Measurements from ENCODE around the gene KCNH1. TPM values are rescaled to one million over a fixed set of nuclear protein-coding genes. Genes with fewer than 3 reads are reported as not detected.

Gene KCNH1
- total RNA-seq, 1 experiment from 2014 or later: not detected

DNA sequence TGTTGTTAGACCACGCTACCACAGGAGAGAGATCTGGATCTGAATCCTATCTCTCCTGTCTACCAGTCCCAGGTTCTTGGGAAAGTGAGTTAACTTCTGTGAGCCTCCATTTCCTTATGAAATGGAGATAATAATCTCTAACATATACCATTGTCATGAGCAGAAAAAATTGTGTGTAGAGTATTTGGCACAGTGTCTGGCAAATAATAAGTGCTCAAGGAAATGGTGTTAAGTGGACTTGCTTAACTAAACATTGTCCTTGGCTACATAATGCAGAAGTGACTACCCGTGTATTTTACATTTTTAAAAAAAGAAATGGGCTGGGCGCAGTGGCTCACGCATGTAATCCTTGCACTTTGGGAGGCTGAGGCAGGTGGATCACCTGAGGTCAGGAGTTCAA, 217.4 kb downstream of the KCNH1 start:
- BruUV-seq (replicated peaks): no TSS peak
- H3K4me3 ChIP-seq (ENCODE audit: low read depth, low read length, poor library complexity, severe bottlenecking): no peak overlapping the region
- TF ChIP-seq, protein P1, sequence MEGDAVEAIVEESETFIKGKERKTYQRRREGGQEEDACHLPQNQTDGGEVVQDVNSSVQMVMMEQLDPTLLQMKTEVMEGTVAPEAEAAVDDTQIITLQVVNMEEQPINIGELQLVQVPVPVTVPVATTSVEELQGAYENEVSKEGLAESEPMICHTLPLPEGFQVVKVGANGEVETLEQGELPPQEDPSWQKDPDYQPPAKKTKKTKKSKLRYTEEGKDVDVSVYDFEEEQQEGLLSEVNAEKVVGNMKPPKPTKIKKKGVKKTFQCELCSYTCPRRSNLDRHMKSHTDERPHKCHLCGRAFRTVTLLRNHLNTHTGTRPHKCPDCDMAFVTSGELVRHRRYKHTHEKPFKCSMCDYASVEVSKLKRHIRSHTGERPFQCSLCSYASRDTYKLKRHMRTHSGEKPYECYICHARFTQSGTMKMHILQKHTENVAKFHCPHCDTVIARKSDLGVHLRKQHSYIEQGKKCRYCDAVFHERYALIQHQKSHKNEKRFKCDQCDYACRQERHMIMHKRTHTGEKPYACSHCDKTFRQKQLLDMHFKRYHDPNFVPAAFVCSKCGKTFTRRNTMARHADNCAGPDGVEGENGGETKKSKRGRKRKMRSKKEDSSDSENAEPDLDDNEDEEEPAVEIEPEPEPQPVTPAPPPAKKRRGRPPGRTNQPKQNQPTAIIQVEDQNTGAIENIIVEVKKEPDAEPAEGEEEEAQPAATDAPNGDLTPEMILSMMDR (conservative IDR thresholded peaks at IDR 0.05; ENCODE audit: low read depth, low read length): no peak
- no peak for TF ChIP-seq EZH2 (IDR thresholded peaks at IDR 0.05; ENCODE audit: borderline replicate concordance, low read depth, low read length, poor library complexity, severe bottlenecking)
- ChIA-PET POLR2A (ENCODE audit: low non-redundant PET) (no interaction called here), CTCF (no interaction called here)
- H3K27ac ChIP-seq (ENCODE audit: low read depth, low read length, poor library complexity, severe bottlenecking): no peak overlapping the region
- no peak for DNase-seq (ENCODE audit: low spot score)
- H3K36me3 ChIP-seq (ENCODE audit: insufficient read depth, low read length, poor library complexity, severe bottlenecking): no peaks in the 10 kb centered on the region
- no peaks in the 10 kb centered on the region for H3K9me3 ChIP-seq (ENCODE audit: low read depth, low read length, poor library complexity, severe bottlenecking)
- H3K27me3 ChIP-seq (replicated peaks; ENCODE audit: insufficient read depth, low read depth, low read length, poor library complexity): peaks cover 57% of the 10 kb centered on the region
- intact Hi-C loops (cut with micrococcal nuclease; ENCODE audit: unreplicated experiment): no loop called here
- no peaks in the 10 kb centered on the region for H3K4me1 ChIP-seq (ENCODE audit: insufficient read depth, low read length, poor library complexity, severe bottlenecking)

DNA sequence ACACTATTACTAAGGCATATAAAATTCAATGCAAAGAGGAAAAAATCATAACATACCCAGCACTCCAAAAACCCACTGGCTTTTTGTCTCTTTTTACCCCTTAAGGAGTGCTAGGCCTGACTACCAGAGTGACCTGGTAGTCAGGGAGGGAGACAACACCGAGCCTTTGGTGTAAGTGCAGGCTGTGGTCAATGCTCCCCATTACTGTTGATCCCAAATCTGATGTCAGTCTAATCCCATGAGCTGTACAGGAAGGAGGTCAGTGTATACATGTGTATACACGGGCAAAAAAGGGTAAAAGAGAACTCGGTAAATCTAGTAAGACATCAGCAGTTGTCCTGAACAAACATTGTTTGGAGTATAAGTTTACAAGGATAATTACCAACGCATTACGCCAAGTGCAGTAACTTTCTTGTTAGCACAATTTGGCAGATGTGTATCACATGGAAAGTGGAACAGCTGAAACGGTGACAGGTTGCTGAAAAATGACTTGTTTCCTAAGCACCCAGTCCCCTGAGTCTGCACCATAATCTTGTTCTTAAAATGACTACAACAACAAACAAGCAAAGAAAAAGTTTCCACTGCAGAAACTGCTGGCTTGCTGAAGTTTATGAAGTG, 217.9 kb downstream of the KCNH1 start:
- CTCF ChIA-PET: no interaction called here
- Histone ChIP-seq H3K4me3 (ENCODE audit: low read depth, low read length, poor library complexity, severe bottlenecking) (no peak overlapping the region), H3K27me3 (replicated peaks; ENCODE audit: insufficient read depth, low read depth, low read length, poor library complexity) (peaks cover 62% of the 10 kb centered on the region), H3K36me3 (ENCODE audit: insufficient read depth, low read length, poor library complexity, severe bottlenecking) (no peaks in the 10 kb centered on the region), H3K27ac (ENCODE audit: low read depth, low read length, poor library complexity, severe bottlenecking) (no peak overlapping the region), H3K9me3 (ENCODE audit: low read depth, low read length, poor library complexity, severe bottlenecking) (no peaks in the 10 kb centered on the region), H3K4me1 (ENCODE audit: insufficient read depth, low read length, poor library complexity, severe bottlenecking) (no peaks in the 10 kb centered on the region)
- POLR2A ChIA-PET (ENCODE audit: low non-redundant PET): no interaction called here
- DNase-seq (ENCODE audit: low spot score): no peak
- no peak for TF ChIP-seq EZH2 (IDR thresholded peaks at IDR 0.05; ENCODE audit: borderline replicate concordance, low read depth, low read length, poor library complexity, severe bottlenecking)
- TF ChIP-seq, protein P1 (conservative IDR thresholded peaks at IDR 0.05; ENCODE audit: low read depth, low read length): no peak
- intact Hi-C loops (cut with micrococcal nuclease; ENCODE audit: unreplicated experiment): no loop called here
- BruUV-seq (replicated peaks): no TSS peak

DNA sequence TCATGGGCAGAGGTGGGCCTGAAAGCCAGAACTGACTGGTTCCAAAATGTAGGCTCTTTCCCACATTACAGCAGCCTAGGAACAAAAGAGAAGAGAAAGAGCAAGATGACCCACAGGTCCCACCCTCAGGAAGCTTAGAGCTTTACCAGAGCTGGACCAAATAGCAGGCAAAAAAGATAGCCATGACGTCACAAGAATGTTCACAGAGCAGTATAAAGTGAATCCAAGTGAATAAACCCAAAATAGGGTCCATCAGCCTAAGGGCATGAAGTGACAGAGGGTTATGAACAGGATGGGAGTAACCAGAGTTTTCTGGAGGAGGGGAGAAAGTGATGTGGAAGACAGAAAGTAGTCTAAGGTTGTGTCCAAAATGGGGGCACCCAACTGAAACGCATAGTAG, 221.2 kb downstream of the KCNH1 start:
- BruUV-seq (replicated peaks): no TSS peak
- Histone ChIP-seq H3K9me3 (ENCODE audit: low read depth, low read length, poor library complexity, severe bottlenecking) (no peaks in the 10 kb centered on the region), H3K27ac (ENCODE audit: low read depth, low read length, poor library complexity, severe bottlenecking) (no peak overlapping the region), H3K4me1 (ENCODE audit: insufficient read depth, low read length, poor library complexity, severe bottlenecking) (no peaks in the 10 kb centered on the region), H3K4me3 (ENCODE audit: low read depth, low read length, poor library complexity, severe bottlenecking) (no peak overlapping the region), H3K27me3 (replicated peaks; ENCODE audit: insufficient read depth, low read depth, low read length, poor library complexity) (peaks cover 78% of the 10 kb centered on the region), H3K36me3 (ENCODE audit: insufficient read depth, low read length, poor library complexity, severe bottlenecking) (no peaks in the 10 kb centered on the region)
- DNase-seq (ENCODE audit: low spot score): no peak
- TF ChIP-seq EZH2 (IDR thresholded peaks at IDR 0.05; ENCODE audit: borderline replicate concordance, low read depth, low read length, poor library complexity, severe bottlenecking): no peak
- TF ChIP-seq, protein P1 (conservative IDR thresholded peaks at IDR 0.05; ENCODE audit: low read depth, low read length): no peak
- intact Hi-C loops (cut with micrococcal nuclease; ENCODE audit: unreplicated experiment): no loop called here
- ChIA-PET CTCF (no interaction called here), POLR2A (ENCODE audit: low non-redundant PET) (no interaction called here)

All from A673 (cell line).